T-helper 22 cell (primary cell): Measurements from ENCODE around the gene DRC1.
"Not testable (repeated sequence)": the region's sequence is repeated elsewhere in the genome, so short reads cannot be mapped to it uniquely, and the experiment has no call there.

Source experiments
- DNase-seq: peaks from one replicate; pipeline ENCODE4 v3.0.0-alpha.2; 2020; ENCODE audit warnings: low read depth

DRC1 gene

DNA sequence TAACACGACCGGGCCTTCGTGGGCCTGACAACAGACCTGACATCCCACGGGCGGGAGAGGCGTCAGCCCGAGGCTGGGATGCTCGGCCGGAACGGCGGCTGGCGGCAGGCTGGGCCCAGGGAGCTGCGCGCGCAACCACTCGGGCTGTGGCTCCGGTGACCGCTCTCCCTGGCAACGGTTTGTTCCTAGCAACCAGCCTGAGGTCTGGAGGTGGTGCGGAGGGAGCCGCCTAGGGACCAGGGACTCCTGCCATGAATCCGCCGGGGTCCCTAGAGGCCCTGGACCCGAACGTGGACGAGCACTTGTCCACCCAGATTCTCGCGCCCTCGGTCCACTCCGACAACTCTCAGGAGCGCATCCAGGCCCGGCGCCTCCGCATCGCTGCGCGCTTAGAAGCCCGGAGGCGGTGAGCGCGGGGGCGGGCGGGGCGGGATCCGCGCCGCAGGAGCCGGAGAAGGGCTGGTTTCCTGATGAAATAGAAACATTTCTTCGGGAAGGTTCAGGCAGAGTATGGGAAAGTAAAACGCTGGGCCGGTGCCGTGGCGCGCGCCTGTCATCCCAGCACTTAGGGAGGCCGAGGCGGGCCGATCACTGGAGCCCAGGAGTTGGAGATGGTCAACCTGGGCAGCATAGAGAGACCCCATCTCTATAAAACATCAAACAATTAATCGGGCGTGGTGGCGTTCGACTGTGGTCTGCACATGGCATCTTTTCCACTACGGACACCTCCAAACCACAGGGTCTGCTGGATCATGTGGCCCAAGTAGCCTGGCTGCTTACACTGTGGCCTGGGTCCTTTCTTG lies at the start of gene DRC1:
TSS of gene DRC1 (plus strand) at position 182 of the 803 bp plus-strand sequence. CDS start at position 252, 70 bp downstream.
- DNase-seq = no peak

GRCh38 chr2:26352892-26353291 lies 48.8 kb upstream of the DRC1 start:
- no peak for DNase-seq

DNA sequence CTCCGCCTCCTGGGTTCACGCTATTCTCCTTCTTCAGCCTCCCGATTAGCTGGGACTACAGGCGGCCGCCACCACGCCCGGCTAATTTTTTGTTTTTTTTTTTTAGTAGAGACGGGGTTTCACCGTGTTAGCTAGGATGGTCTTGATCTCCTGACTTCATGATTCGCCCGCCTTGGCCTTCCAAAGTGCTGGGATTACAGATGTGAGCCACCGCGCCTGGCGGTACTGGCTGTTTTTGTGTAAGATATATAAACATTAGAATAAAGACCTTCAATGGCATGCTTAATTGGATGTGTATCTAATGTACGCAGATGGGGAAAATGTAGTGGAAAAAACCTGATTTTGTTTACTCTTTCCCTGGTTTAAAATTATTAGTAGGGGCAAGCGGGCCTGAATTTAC lies 47.3 kb upstream of the DRC1 start:
- DNase-seq = not testable (repeated sequence)

DNA sequence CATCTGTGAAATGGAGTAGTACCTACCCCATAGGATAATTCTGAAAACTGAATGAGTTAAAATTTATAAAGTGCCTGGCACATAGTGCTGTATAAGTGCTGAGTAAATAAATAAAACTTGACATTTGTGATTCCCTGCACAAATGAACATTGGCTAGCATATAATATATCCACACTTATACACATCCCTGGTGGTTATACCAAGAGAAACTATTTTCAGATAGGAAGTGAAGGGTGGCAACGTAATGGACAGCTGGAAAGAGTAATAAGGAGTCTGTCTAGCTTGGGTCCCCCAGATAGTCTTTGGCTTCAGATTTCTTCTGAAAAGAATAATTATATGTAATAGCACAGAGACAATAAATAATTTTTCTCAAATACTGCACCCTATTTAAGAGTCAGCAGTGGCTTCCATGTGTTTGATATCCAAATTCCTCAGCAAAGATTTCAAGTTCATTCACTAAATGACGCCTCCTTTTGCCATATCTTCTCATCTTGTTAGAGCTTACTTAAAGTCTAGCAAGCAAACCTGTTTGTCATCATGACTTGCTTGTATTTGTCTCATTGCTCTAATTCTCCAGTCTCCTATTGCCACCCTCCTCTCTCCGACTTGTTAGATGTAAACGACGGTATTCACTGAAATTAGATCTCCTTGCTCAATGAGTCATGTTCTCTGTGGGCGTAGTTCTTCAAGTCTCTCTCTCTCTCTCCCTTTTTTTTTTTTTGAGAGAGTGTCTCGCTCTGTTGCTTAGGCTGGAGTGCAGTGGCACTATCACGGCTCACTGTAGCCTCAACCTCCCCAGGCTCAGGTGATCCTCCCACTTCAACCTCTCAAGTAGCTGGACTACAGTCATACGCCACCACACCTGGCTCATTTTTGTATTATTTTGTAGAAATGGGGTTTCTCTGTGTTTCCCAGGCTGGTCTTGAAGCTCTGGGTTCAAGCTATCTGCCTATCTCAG lies 46.4 kb upstream of the DRC1 start:
- no peak for DNase-seq

DNA sequence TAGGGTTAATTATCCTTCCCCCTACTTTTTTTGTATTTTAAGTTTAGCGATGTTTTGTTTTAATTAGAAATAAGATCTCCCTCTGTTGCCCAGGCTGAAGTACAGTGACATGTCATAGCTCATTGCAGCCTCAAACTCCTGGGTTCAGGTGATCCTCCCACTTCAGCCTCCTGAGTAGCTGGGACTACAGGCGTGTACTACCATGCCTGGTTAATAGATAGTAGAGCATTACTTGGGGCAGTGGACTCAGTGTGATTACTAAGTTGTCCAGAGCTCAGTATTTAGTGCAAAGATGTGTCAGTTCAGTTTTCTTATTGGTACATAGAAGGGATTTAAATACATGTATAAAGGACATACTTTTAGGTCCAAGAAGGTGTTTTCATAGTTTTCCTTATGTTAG lies 45.6 kb upstream of the DRC1 start:
- DNase-seq = no peak

- no peak for DNase-seq
Observed at GRCh38 chr2:26356771-26357170, 44.9 kb upstream of the DRC1 start.

DNA sequence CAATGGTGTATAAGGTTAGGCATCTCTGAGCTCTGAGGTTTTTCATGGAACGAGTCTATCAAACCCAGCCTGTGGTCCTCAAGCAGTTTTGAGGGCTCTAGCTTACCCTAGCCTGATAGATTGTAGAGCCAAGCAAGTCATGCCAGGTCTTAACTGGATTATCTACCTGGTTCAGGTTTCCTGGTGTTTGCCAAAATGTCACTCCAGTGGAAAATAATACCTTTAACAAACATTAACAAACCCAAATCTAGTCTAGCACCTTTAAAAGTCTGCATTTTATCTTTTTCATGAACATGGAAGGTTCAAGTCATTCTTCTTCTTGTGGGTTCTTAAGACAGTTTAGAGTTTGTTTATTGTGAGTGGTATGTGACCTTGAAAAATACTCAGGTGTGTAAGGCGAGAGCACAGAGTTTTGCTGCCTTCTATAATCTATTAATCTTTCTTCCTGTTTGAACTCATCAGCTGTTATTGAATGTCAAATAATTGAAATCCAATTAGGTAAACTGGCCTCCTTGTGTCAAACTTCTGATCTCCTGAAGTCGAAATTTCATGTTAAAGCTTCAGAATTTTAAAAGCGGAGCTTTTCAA lies 41.7 kb upstream of the DRC1 start:
- DNase-seq = no peak

- DNase-seq = no peak
Observed at GRCh38 chr2:26363323-26363722, 38.4 kb upstream of the DRC1 start.

DNA sequence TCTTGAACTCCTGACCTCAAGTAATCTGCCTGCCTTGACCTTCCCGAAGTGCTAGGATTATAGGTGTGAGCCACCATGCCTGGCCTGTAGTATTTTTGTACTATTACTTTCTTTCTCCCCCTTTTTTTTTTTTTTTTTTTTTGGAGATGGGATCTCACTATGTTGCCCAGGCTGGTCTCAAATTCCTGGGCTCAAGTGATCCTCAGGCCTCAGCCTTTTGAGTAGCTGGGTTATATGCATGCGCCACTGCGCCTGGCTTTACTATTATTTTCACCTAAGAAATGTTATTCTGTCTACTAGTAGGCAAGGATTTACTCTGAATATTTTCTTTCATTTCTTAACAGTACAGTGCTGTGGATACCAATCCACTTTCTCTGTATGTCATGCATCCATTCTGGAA lies 37.8 kb upstream of the DRC1 start:
- DNase-seq = no peak

DNA sequence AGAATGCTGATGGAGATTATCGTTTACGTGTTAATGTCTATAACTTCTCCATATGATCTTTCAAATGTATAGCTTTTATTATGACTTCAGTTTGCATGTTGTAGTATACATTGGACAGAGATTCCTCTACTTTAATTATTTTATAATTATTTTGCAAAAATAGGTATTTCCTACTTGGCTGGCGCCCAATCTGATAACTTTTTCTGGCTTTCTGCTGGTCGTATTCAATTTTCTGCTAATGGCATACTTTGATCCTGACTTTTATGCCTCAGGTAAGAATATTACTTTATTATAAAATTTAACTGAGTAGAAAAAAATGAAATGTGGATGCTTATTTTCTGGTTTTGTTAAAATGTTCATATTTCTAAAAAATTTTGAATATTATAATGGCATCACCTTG lies 37.1 kb upstream of the DRC1 start:
- DNase-seq = no peak

DNA sequence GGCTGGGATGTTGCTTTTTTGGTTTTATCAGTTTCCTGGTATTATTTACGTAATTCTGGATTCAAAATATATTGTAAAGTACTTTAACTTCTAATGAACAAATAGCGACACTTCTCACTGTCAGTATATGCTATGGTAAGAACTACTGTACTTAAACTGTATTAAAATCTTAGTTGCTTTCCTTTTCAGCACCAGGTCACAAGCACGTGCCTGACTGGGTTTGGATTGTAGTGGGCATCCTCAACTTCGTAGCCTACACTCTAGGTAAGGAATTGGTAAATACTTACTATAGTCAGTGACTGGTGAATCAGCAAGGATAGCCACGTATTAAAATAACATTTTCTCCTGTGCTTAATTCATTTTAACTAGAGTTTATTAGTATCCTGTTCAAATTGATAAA lies 34.8 kb upstream of the DRC1 start:
- DNase-seq = no peak

DNA sequence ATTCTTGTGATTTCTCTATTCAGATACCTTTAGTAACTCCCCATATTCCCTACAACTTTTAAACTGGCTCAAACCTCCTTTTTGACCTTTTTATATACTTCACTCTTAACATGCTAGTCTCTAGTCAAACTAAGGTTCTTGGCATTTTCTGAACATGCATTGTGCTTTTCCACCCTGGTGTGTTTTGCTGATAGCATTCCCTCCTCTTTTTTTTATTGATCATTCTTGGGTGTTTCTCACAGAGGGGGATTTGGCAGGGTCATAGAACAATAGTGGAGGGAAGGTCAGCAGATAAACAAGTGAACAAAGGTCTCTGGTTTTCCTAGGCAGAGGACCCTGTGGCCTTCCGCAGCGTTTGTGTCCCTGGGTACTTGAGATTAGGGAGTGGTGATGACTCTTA lies 32.1 kb upstream of the DRC1 start:
- DNase-seq = not testable (repeated sequence)

- DNase-seq = not testable (repeated sequence)
Observed at GRCh38 chr2:26370909-26371308, 30.8 kb upstream of the DRC1 start.

GRCh38 chr2:26376799-26377198 lies 24.9 kb upstream of the DRC1 start:
- no peak for DNase-seq

GRCh38 chr2:26380281-26380680 lies 21.4 kb upstream of the DRC1 start:
- DNase-seq = no peak

DNA sequence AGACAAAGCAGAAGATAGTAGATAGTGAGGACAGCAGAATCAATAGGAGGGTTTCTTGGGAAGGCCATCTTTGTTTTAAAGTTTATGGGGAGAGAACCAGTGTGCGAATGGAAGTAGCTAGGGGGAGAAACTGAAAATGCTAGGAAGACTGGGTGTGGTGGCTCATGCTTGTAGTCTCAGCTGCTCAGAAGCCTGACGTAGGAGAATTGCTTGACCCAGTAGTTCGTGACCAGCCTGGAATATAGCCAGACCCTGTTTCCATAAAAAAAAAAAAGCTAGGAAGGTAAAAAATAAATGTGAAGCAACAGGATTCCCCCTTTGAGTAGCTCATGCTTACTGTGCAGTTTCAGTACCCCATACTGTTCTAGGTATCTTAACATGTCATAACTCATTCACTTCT lies 19.2 kb upstream of the DRC1 start:
- no peak for DNase-seq

DNA sequence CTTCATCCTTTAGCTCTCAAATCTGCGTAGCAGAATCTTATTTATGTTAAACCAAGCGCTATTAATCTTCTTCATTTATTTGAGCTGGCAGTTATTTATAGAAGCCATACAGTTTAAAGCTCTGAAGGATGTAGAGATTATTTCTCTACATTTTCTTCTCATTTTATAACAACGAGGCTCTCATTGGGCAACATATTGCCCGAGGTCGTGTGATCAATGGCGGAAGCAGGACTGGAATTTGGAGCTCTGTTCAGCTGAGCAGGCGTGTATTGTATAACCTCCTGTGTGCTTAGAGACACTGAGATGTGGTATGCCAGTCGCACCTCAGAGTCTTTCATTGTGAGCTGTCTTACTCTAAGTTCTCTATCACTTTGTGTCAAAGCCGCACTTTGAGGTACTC lies 17.5 kb upstream of the DRC1 start:
- DNase-seq = no peak

- no peak for DNase-seq
Observed at GRCh38 chr2:26384597-26384996, 17.1 kb upstream of the DRC1 start.

- no peak for DNase-seq
Observed at GRCh38 chr2:26387189-26387588, 14.5 kb upstream of the DRC1 start.

GRCh38 chr2:26394694-26395093 lies 7.0 kb upstream of the DRC1 start:
- DNase-seq = no peak

- no peak for DNase-seq
Observed at GRCh38 chr2:26395394-26395793, 6.3 kb upstream of the DRC1 start.

GRCh38 chr2:26396734-26397298 lies 4.9 kb upstream of the DRC1 start:
- DNase-seq = no peak
